Panc1 (cell line): Measurements from ENCODE around the gene ZNF433.

Source experiments
- POLR2AphosphoS5 ChIP-seq: IDR thresholded peaks from 2 replicates; pipeline ENCODE4 v1.6.1; 2012; ENCODE audit warnings: mild to moderate bottlenecking, low read depth, low read length, moderate library complexity
- SIN3A ChIP-seq: IDR thresholded peaks from 2 replicates; pipeline ENCODE4 v1.6.1; 2012; ENCODE audit warnings: low read depth, mild to moderate bottlenecking, low read length, moderate library complexity, borderline replicate concordance; ENCODE audit not compliant: insufficient read depth
- TCF7L2 ChIP-seq: IDR thresholded peaks from 2 replicates; pipeline ENCODE4 v1.6.1; 2011; ENCODE audit warnings: mild to moderate bottlenecking, low read depth, low read length, inconsistent platforms
- TF ChIP-seq, protein P1 (sequence below): fragments of 450-650 bp; IDR thresholded peaks from 2 replicates; pipeline ENCODE4 v1.5.1; 2017; ENCODE audit warnings: mild to moderate bottlenecking
- TF ChIP-seq, protein P2 (sequence below), 2 experiments: IDR thresholded peaks; 2 replicates each; pipeline ENCODE4 v1.6.1; 2011 to 2012; ENCODE audit warnings: low read depth in 2 of 2, control low read depth in 1 of 2, low read length in 1 of 2, mild to moderate bottlenecking in 1 of 2, moderate library complexity in 1 of 2; ENCODE audit not compliant: insufficient read depth in 1 of 2

DNA sequence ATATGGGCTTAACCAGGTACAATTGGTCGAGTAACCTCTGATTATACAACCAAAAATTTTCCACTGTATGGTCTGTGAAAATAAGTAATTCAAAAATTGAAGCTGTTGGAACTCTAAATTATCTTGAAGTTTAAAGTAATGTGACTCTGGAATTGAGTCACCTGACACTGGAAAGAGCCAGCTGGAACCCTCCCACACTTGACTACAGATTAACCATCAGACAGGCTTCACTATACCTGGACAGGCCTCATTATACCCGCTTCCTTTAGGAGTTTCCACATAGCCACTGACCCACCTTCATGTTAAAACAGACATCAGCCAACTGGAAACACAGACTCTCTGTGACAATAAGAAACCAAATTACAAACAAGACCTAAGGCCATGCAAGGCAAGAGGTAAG lies 1.3 kb downstream of the ZNF433 start:
- TF ChIP-seq, protein P1, sequence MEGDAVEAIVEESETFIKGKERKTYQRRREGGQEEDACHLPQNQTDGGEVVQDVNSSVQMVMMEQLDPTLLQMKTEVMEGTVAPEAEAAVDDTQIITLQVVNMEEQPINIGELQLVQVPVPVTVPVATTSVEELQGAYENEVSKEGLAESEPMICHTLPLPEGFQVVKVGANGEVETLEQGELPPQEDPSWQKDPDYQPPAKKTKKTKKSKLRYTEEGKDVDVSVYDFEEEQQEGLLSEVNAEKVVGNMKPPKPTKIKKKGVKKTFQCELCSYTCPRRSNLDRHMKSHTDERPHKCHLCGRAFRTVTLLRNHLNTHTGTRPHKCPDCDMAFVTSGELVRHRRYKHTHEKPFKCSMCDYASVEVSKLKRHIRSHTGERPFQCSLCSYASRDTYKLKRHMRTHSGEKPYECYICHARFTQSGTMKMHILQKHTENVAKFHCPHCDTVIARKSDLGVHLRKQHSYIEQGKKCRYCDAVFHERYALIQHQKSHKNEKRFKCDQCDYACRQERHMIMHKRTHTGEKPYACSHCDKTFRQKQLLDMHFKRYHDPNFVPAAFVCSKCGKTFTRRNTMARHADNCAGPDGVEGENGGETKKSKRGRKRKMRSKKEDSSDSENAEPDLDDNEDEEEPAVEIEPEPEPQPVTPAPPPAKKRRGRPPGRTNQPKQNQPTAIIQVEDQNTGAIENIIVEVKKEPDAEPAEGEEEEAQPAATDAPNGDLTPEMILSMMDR = no peak
- TF ChIP-seq POLR2AphosphoS5 (no peak), TCF7L2 (no peak), SIN3A (no peak)
- TF ChIP-seq, protein P2, sequence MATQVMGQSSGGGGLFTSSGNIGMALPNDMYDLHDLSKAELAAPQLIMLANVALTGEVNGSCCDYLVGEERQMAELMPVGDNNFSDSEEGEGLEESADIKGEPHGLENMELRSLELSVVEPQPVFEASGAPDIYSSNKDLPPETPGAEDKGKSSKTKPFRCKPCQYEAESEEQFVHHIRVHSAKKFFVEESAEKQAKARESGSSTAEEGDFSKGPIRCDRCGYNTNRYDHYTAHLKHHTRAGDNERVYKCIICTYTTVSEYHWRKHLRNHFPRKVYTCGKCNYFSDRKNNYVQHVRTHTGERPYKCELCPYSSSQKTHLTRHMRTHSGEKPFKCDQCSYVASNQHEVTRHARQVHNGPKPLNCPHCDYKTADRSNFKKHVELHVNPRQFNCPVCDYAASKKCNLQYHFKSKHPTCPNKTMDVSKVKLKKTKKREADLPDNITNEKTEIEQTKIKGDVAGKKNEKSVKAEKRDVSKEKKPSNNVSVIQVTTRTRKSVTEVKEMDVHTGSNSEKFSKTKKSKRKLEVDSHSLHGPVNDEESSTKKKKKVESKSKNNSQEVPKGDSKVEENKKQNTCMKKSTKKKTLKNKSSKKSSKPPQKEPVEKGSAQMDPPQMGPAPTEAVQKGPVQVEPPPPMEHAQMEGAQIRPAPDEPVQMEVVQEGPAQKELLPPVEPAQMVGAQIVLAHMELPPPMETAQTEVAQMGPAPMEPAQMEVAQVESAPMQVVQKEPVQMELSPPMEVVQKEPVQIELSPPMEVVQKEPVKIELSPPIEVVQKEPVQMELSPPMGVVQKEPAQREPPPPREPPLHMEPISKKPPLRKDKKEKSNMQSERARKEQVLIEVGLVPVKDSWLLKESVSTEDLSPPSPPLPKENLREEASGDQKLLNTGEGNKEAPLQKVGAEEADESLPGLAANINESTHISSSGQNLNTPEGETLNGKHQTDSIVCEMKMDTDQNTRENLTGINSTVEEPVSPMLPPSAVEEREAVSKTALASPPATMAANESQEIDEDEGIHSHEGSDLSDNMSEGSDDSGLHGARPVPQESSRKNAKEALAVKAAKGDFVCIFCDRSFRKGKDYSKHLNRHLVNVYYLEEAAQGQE (IDR thresholded peaks at IDR 0.05; ENCODE audit: insufficient read depth in 1 of 2, low read depth in 2 of 2, low read length in 1 of 2) = no peak
